GM12875 (cell line): ENCODE data around the gene SLC38A10.

Source experiments
- H3K4me3 ChIP-seq: one replicate; pipeline ENCODE4 v1.5.1; 2011; ENCODE audit warnings: low read depth, low read length, control low read depth
- CTCF ChIP-seq: IDR thresholded peaks from 2 replicates; pipeline ENCODE4 v1.5.1; 2011; ENCODE audit warnings: low read depth, mild to moderate bottlenecking, control low read depth, inconsistent platforms, low read length, moderate library complexity, borderline replicate concordance; ENCODE audit not compliant: insufficient read depth

Gene SLC38A10

GRCh38 chr17:81222906-81223761, 72.0 kb downstream of the SLC38A10 start, which contains the start of gene CEP131:
Gene CEP131 (minus strand): TSS chr17:81222965. CDS start chr17:81220056, 2,909 bp downstream.
- H3K4me3 ChIP-seq, result peak within 1 kb of the TSS; percentile 68
- TF ChIP-seq CTCF, result no peak

- TF ChIP-seq CTCF, result no peak
- peak overlapping the region; percentile 68 for H3K4me3 ChIP-seq
These were observed 72.5 kb downstream of the SLC38A10 start for GRCh38 chr17:81222620-81222905.

GRCh38 chr17:81221842-81222619, 73.1 kb downstream of the SLC38A10 start:
- peak overlapping the region; percentile 68 for H3K4me3 ChIP-seq
- TF ChIP-seq CTCF, result no peak

GRCh38 chr17:81221371-81221841, 73.7 kb downstream of the SLC38A10 start:
- TF ChIP-seq CTCF, result no peak
- no peak overlapping the region for H3K4me3 ChIP-seq

GRCh38 chr17:81219476-81220180, 75.5 kb downstream of the SLC38A10 start:
- H3K4me3 ChIP-seq, result no peak overlapping the region
- no peak for TF ChIP-seq CTCF

- no peak overlapping the region for H3K4me3 ChIP-seq
- no peak for TF ChIP-seq CTCF
These were observed 76.1 kb downstream of the SLC38A10 start for GRCh38 chr17:81218991-81219390.
